IMR-90 (cell line): ENCODE measurements around the gene DOK3. TPM values are rescaled to one million over a fixed set of nuclear protein-coding genes. Genes with fewer than 3 reads are reported as not detected.

ENCODE experiments used
- ATAC-seq: fragments of 200-7000 bp; cut with Tn5 transposase; 2 replicates; pipeline ENCODE4 v1.9.1; 2020; ENCODE audit warnings: low read depth, mild to moderate bottlenecking, moderate library complexity
- BruUV-seq: library from RNA; stranded (reverse); fragments of 400-500 nt; replicated peaks from 2 replicates; lab custom pipeline; 2021; lab: Mats Ljungman, UMichigan
- CTCF ChIA-PET: fragments of 300-600 bp; formaldehyde crosslinking; extraction: SDS; loops from one replicate; lab custom pipeline; 2021; ENCODE audit warnings: antibody characterized with exemption; lab: Yijun Ruan, JAX
- POLR2A ChIA-PET: fragments of 300-600 bp; sonication (Branson Sonifier 250); formaldehyde crosslinking; loops from one replicate; lab custom pipeline; 2022; ENCODE audit warnings: antibody characterized with exemption; ENCODE audit not compliant: unreplicated experiment; lab: Charles Lee
- DNase-seq: peaks from one replicate; pipeline ENCODE4 v3.0.0; 2013
- H2AFZ ChIP-seq: replicated peaks from 2 replicates; pipeline ENCODE3; 2013; ENCODE audit warnings: low read length, mild to moderate bottlenecking; ENCODE audit not compliant: poor library complexity
- H2AK5ac ChIP-seq: 2 replicates; pipeline ENCODE4 v1.6.1; 2013; ENCODE audit warnings: low read depth, low read length, inconsistent platforms
- H2AK9ac ChIP-seq: replicated peaks from 2 replicates; pipeline ENCODE3; 2013; ENCODE audit warnings: mild to moderate bottlenecking, low read depth, low read length, moderate library complexity; ENCODE audit not compliant: poor library complexity
- H2BK120ac ChIP-seq: 2 replicates; pipeline ENCODE4 v1.6.1; 2013; ENCODE audit warnings: low read depth, low read length, inconsistent platforms
- H2BK15ac ChIP-seq: 3 replicates; pipeline ENCODE4 v1.6.1; 2013; ENCODE audit warnings: low read depth, low read length, inconsistent platforms
- H2BK20ac ChIP-seq: 2 replicates; pipeline ENCODE4 v1.6.1; 2013; ENCODE audit warnings: low read depth, mild to moderate bottlenecking, inconsistent platforms, low read length, moderate library complexity
- H2BK5ac ChIP-seq: 2 replicates; pipeline ENCODE4 v1.6.1; 2013; ENCODE audit warnings: mild to moderate bottlenecking, low read depth, low read length, inconsistent platforms; ENCODE audit not compliant: poor library complexity, severe bottlenecking
- H3K14ac ChIP-seq: replicated peaks from 2 replicates; pipeline ENCODE4 v1.6.1; 2013; ENCODE audit warnings: low read depth, low read length, inconsistent platforms
- H3K18ac ChIP-seq: 2 replicates; pipeline ENCODE4 v1.6.1; 2013; ENCODE audit warnings: low read depth, low read length, control low read depth
- H3K23ac ChIP-seq: 2 replicates; pipeline ENCODE4 v1.6.1; 2013; ENCODE audit warnings: low read depth, low read length, inconsistent platforms
- H3K27ac ChIP-seq: 2 replicates; pipeline ENCODE4 v1.5.1; 2013; ENCODE audit warnings: mild to moderate bottlenecking, control low read depth, low read length; ENCODE audit not compliant: insufficient read depth
- H3K27me3 ChIP-seq: 2 replicates; pipeline ENCODE4 v1.6.1; 2013; ENCODE audit warnings: low read length; ENCODE audit not compliant: control insufficient read depth, insufficient read depth
- H3K36me3 ChIP-seq: 2 replicates; pipeline ENCODE4 v1.6.1; 2013; ENCODE audit warnings: low read length, mixed read lengths; ENCODE audit not compliant: control insufficient read depth, insufficient read depth
- H3K4ac ChIP-seq: 2 replicates; pipeline ENCODE4 v1.6.1; 2013; ENCODE audit warnings: low read depth, low read length, inconsistent platforms
- H3K4me1 ChIP-seq: 2 replicates; pipeline ENCODE4 v1.6.1; 2013; ENCODE audit warnings: low read length, mixed read lengths; ENCODE audit not compliant: control insufficient read depth, insufficient read depth
- H3K4me2 ChIP-seq: 2 replicates; pipeline ENCODE4 v1.6.1; 2013; ENCODE audit warnings: low read depth, mild to moderate bottlenecking, control low read depth, low read length, moderate library complexity
- H3K4me3 ChIP-seq: 2 replicates; pipeline ENCODE4 v1.5.1; 2013; ENCODE audit warnings: low read depth, mild to moderate bottlenecking, control low read depth, low read length, moderate library complexity; ENCODE audit not compliant: insufficient read depth
- H3K56ac ChIP-seq: 2 replicates; pipeline ENCODE4 v1.6.1; 2013; ENCODE audit warnings: low read length, inconsistent platforms; ENCODE audit not compliant: insufficient read depth; ENCODE audit errors: extremely low read depth
- H3K79me1 ChIP-seq, 2 experiments: 2 replicates each; pipeline ENCODE4 v1.6.1; 2013; ENCODE audit warnings: low read length in 2 of 2, inconsistent platforms in 1 of 2, low read depth in 1 of 2
- H3K9ac ChIP-seq: 2 replicates; pipeline ENCODE4 v1.6.1; 2013; ENCODE audit warnings: low read depth, low read length, control low read depth
- H3K9me1 ChIP-seq: 2 replicates; pipeline ENCODE4 v1.6.1; 2013; ENCODE audit warnings: low read length, inconsistent platforms; ENCODE audit not compliant: insufficient read depth
- H3K9me3 ChIP-seq: 2 replicates; pipeline ENCODE4 v1.6.1; 2013; ENCODE audit warnings: low read length; ENCODE audit not compliant: control insufficient read depth, insufficient read depth
- H4K20me1 ChIP-seq: 2 replicates; pipeline ENCODE4 v1.6.1; 2013; ENCODE audit warnings: low read length, inconsistent platforms; ENCODE audit not compliant: insufficient read depth
- H4K5ac ChIP-seq: 2 replicates; pipeline ENCODE4 v1.6.1; 2013; ENCODE audit warnings: mild to moderate bottlenecking, low read depth, low read length, control low read depth
- H4K8ac ChIP-seq, 2 experiments: 2 replicates each; pipeline ENCODE4 v1.6.1; 2013; ENCODE audit warnings: low read depth in 2 of 2, low read length in 2 of 2, control low read depth in 1 of 2, inconsistent platforms in 1 of 2
- H4K91ac ChIP-seq: 2 replicates; pipeline ENCODE4 v1.6.1; 2013; ENCODE audit warnings: low read depth, low read length, inconsistent platforms; ENCODE audit not compliant: insufficient read depth
- BHLHE40 ChIP-seq: fragments of 150-350 bp; IDR thresholded peaks from 2 replicates; pipeline ENCODE4 v1.6.1; 2016; ENCODE audit warnings: mild to moderate bottlenecking, low read depth, low read length
- CEBPB ChIP-seq: IDR thresholded peaks from 2 replicates; pipeline ENCODE4 v1.6.1; 2012; ENCODE audit warnings: low read depth, low read length, improper control_type of control experiment
- FOS ChIP-seq: fragments of 150-350 bp; IDR thresholded peaks from 2 replicates; pipeline ENCODE4 v1.6.1; 2016; ENCODE audit warnings: low read depth, low read length
- MAFK ChIP-seq: IDR thresholded peaks from 2 replicates; pipeline ENCODE4 v1.6.1; 2012; ENCODE audit warnings: low read depth, low read length, improper control_type of control experiment
- MAZ ChIP-seq: IDR thresholded peaks from 2 replicates; pipeline ENCODE4 v1.6.1; 2012; ENCODE audit warnings: low read depth, mild to moderate bottlenecking, low read length, improper control_type of control experiment, moderate library complexity, borderline replicate concordance
- NFE2L2 ChIP-seq: fragments of 150-350 bp; IDR thresholded peaks from 2 replicates; pipeline ENCODE4 v1.6.1; 2016; ENCODE audit warnings: low read depth, mild to moderate bottlenecking, low read length
- POLR2A ChIP-seq: IDR thresholded peaks from 2 replicates; pipeline ENCODE4 v1.6.1; 2012; ENCODE audit warnings: mild to moderate bottlenecking, low read depth, low read length
- RAD21 ChIP-seq: IDR thresholded peaks from 2 replicates; pipeline ENCODE4 v1.6.1; 2012; ENCODE audit warnings: low read length, improper control_type of control experiment
- RCOR1 ChIP-seq: IDR thresholded peaks from 2 replicates; pipeline ENCODE4 v1.6.1; 2012; ENCODE audit warnings: mild to moderate bottlenecking, low read length, improper control_type of control experiment; ENCODE audit not compliant: insufficient replicate concordance
- SMC3 ChIP-seq: fragments of 150-350 bp; IDR thresholded peaks from 2 replicates; pipeline ENCODE4 v1.6.1; 2016; ENCODE audit warnings: low read depth, mild to moderate bottlenecking, antibody characterized with exemption, low read length, moderate library complexity
- WGBS, 2 experiments: methylation state at CpG; one replicate each; pipeline versions ENCODE4 v1.1.5 to v1.1.7; 2013; ENCODE audit warnings: missing lambda C conversion rate in 2 of 2; ENCODE audit not compliant: insufficient read length in 1 of 2; ENCODE audit errors: extremely low coverage in 2 of 2; 5-methylcytosine and 5-hydroxymethylcytosine counted together
- dilution Hi-C: fragments of 300-500 bp; cut with HindIII; formaldehyde crosslinking; loops from one replicate; pipeline ENCODE4 v1.14.3; 2018; ENCODE audit warnings: low sequenced_read_pairs; ENCODE audit not compliant: unreplicated experiment
- in situ Hi-C: fragments of 300-500 bp; cut with MboI; formaldehyde crosslinking; loops from 3 replicates; pipeline ENCODE4 v1.14.3; 2019; ENCODE audit warnings: low sequenced_read_pairs, inconsistent platforms, mixed read lengths
- intact Hi-C: fragments of 100-400 bp; cut with micrococcal nuclease; formaldehyde crosslinking; loops from 2 replicates; pipeline ENCODE4 v1.10.0; 2022
- polyA plus RNA-seq, 3 experiments: library from polyadenylated mRNA; depleted of rRNA; stranded (reverse); fragments of >200 nt; gene quantifications; 2 replicates each; pipeline ENCODE4 v1.2.3, GENCODE V29; 2012; ENCODE audit warnings: low replicate concordance in 1 of 3
- total RNA-seq: library from RNA; depleted of rRNA; stranded (reverse); fragments of >200 nt; gene quantifications from 2 replicates; pipeline ENCODE4 v1.2.3, GENCODE V29; 2012
- TF ChIP-seq, protein P1 (sequence below): conservative IDR thresholded peaks from 2 replicates; pipeline ENCODE4 v1.5.1; 2012; ENCODE audit warnings: mild to moderate bottlenecking, low read depth, low read length, improper control_type of control experiment
- TF ChIP-seq, protein P2 (sequence below): fragments of 150-350 bp; IDR thresholded peaks from 2 replicates; pipeline ENCODE4 v1.6.1; 2017; ENCODE audit warnings: mild to moderate bottlenecking, antibody characterized with exemption, low read length, low read depth

DOK3 gene
- total and polyA plus RNA-seq, 2 of the 4 experiments (the other 2 are of a cell fraction): 0.54 to 3.9 TPM

DNA sequence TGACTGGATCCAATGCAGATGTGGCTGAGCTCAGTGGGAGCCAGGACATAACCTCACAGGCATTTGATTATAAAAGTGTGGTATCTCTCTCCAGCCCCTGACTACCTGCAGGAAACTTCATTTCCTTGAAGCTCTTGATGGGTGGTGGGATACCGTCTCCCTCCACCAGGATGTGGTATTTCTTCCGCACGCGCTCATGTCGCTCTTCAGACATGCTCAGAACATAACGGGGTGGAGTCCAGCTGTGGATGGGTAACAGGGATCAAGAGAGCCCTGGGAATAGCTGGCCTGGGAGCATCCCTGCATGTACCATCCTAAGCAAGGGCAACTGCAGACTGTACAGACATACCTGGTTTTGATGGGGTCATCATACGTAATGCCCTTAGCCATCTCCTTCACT, 6.0 kb upstream of the DOK3 start:
- H3K27ac ChIP-seq: no peak overlapping the region
- BruUV-seq: no TSS peak

More for the DNA sequence above, 6.0 kb upstream of the DOK3 start:
- no peak overlapping the region for H2BK15ac ChIP-seq
- no peaks in the 10 kb centered on the region for H3K9me3 ChIP-seq
- no peak overlapping the region for H3K18ac ChIP-seq
- dilution Hi-C loops (no loop called here), in situ Hi-C loops (no loop called here), intact Hi-C loops (no loop called here)
- no peak overlapping the region for H2BK20ac ChIP-seq
- peaks cover 64% of the 10 kb centered on the region for H3K36me3 ChIP-seq
- no peak overlapping the region for H2AFZ ChIP-seq
- H2AK9ac ChIP-seq: peak overlapping the region; percentile 97
- H3K9ac ChIP-seq: peak overlapping the region; percentile 88
- no peak overlapping the region for H3K56ac ChIP-seq
- no peak overlapping the region for H4K91ac ChIP-seq
- ChIA-PET CTCF (no interaction called here), POLR2A (no interaction called here)
- peak overlapping the region in 1 of 2 experiments; percentile 17; a peak in 2 of 4 replicates for H4K8ac ChIP-seq
- no peaks in the 10 kb centered on the region for H3K27me3 ChIP-seq
- DNase-seq (no peak), ATAC-seq (no peak)
- H3K14ac ChIP-seq: no peak overlapping the region
- no peak overlapping the region for H3K4ac ChIP-seq
- H3K4me3 ChIP-seq: peak overlapping the region; percentile 70
- no peak overlapping the region for H3K23ac ChIP-seq
- 0 out of 2 replicates have a peak, but pooled peaks cover 4% of the 10 kb centered on the region for H3K9me1 ChIP-seq
- H2AK5ac ChIP-seq: 0 out of 2 replicates have a peak overlapping the region, but pooled peaks have one; percentile 91
- no peak overlapping the region for H4K5ac ChIP-seq
- no peaks in the 10 kb centered on the region; the same call in 1 of the 2 replicates for H4K20me1 ChIP-seq
- H3K4me1 ChIP-seq: peaks cover 7% of the 10 kb centered on the region
- no peak for TF ChIP-seq FOS
- TF ChIP-seq MAFK: no peak
- TF ChIP-seq RCOR1: no peak
- no peak for TF ChIP-seq SMC3
- no peak for TF ChIP-seq MAZ
- no peak for TF ChIP-seq POLR2A
- no peak for TF ChIP-seq NFE2L2
- no peak for TF ChIP-seq RAD21
- TF ChIP-seq BHLHE40: no peak
- TF ChIP-seq, protein P1, sequence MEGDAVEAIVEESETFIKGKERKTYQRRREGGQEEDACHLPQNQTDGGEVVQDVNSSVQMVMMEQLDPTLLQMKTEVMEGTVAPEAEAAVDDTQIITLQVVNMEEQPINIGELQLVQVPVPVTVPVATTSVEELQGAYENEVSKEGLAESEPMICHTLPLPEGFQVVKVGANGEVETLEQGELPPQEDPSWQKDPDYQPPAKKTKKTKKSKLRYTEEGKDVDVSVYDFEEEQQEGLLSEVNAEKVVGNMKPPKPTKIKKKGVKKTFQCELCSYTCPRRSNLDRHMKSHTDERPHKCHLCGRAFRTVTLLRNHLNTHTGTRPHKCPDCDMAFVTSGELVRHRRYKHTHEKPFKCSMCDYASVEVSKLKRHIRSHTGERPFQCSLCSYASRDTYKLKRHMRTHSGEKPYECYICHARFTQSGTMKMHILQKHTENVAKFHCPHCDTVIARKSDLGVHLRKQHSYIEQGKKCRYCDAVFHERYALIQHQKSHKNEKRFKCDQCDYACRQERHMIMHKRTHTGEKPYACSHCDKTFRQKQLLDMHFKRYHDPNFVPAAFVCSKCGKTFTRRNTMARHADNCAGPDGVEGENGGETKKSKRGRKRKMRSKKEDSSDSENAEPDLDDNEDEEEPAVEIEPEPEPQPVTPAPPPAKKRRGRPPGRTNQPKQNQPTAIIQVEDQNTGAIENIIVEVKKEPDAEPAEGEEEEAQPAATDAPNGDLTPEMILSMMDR: no peak
- TF ChIP-seq CEBPB: no peak
- TF ChIP-seq, protein P2, sequence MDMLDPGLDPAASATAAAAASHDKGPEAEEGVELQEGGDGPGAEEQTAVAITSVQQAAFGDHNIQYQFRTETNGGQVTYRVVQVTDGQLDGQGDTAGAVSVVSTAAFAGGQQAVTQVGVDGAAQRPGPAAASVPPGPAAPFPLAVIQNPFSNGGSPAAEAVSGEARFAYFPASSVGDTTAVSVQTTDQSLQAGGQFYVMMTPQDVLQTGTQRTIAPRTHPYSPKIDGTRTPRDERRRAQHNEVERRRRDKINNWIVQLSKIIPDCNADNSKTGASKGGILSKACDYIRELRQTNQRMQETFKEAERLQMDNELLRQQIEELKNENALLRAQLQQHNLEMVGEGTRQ: no peak
- peaks cover 34 to 48% of the 10 kb centered on the region in 2 experiments for H3K79me1 ChIP-seq
- no peak overlapping the region for H2BK120ac ChIP-seq
- 93% methylated on average over 6 of the region's 7 CpGs; no CpG with 5 or more reads in 1 of the 2 experiments for WGBS, 2 experiments
- H3K4me2 ChIP-seq: peak overlapping the region; percentile 96
- no peak overlapping the region for H2BK5ac ChIP-seq
